GM19099 (cell line): ENCODE measurements around the gene NRAS.
A peak's percentile ranks its signal among the peaks of the same experiment; 100 is the strongest.

ENCODE experiments used
- POLR2A ChIP-seq: IDR thresholded peaks from 3 replicates; pipeline ENCODE4 v1.6.1; 2011; ENCODE audit warnings: low read depth; ENCODE audit not compliant: insufficient read length; ENCODE audit errors: extremely low read depth

The NRAS gene

DNA sequence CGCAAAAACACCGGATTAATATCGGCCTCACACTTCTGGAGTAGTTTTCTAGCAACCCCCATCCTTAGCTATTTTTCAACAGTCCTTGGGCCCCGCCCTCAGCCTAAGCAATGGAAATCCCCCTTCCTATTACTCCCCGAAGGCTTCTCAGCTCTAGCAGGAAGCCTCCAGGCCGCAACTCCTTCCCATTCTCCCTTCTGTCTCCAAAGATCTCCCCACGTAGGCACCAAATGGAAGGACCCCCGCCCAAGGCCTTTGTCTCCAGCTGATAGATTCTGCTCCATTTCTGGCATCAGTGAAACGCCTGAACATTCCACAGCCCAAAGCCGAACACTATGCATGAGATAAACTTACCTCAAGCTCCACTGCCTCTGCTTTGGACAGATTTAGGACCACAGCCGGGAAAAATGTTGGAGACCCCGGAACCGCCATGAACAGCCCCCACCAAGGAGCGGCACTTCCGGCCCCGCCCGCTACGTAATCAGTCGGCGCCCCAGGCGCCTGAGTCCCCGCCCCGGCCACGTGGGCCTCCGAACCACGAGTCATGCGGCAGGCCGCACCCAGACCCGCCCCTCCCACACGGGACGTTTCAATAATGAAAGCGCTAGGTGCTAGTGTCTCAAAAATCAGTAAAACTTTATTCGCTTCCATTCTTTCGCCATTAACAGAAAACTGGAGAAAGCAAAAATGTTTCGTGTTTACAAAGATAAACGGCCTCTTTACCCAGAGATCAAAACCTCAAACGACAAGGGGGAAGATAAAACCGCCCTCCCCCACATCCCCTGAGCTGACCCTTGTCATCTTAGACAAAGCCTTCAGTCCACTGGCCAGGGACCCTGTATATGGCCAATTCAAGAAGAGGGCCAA is at the start of gene NRAS:
TSS of gene NRAS (minus strand) at position 468 of the 867 bp plus-strand sequence. CDS start 611 bp downstream, outside the sequence.
- peak; percentile 69 for TF ChIP-seq POLR2A

DNA sequence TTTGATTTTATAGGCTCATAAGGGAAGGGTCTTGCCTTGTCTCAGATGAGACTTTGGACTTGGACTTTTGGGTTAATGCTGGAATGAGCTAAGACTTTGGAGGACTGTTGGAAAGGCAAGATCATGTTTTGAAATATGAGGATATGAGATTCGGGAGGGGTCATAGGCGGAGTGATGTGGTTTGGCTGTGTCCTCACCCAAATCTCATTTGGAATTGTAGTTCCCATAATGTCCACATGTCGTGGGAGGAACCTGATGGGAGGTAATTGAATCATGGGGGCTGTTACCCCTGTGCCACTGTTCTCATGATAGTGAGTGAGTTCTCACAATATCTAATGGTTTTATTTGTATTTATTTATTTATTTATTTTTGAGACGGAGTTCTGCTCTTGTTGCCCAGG is 48.1 kb upstream of the NRAS start:
- TF ChIP-seq POLR2A: no peak

DNA sequence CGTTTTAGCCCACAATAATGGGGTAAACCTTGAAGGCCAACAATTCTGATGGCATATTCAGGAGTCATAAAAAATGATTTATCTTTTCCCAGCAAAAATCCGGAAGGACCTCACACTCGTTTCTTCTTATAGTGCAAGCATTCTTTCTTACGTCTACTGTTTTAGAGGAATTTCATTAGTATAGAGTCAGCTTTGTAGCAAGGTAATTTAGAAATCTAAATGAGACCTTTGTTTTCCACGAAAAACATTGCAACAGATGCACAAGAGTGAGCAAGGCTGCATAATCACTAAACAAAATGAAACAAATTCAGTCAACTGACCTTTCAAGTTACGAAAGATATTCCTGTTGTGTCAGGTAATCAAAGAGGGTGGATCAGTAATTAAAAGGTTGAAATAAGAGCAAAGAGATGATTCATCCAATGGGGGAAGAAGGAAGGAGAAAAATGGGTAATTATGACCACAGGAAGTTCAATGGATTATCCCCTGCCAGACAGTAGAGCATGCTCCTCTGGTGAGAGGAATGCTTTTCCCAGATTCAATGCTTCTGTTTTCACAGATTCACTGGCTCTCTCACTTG is 41.8 kb upstream of the NRAS start:
- no peak for TF ChIP-seq POLR2A

DNA sequence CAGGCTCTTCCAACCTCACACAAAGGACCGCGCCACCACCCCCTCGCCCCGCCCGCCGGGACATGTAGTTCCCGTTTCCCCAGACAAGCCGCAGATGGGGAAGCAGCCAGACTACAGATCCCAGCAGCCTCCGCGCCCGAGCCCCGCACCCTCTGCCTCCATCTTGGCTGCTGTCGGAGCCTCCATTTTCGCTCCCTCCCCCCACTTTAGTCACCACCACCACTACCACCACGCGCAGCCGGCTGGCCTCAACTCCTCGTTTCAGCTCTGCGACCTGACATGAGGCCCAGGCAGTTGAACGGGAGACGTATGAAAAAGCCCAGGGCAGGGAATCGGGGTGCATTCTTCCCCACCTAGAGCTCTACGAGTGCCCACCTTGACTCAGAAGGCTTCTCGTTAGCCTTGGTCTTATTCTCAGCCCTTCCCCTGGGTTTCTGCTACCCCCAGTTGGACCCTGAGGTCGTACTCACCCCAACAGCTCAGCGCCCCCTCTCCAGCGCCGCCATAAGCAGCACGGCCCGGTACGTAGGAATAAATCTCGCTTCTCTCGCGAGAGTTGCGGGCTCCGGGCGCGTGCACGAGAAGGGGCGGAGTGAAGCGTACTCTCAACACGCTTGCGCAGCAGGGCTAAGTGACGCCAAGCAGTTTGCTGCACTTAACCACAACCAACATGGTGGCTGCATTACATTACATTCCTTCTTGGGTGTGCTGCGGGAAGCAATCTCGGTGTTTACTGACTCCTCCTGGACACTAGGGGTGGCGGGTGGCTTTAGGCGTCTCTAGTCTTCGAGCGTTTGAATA is 41.1 kb upstream of the NRAS start, which contains the start of gene CSDE1:
TSS of gene CSDE1 (minus strand) at position 530 of the 801 bp plus-strand sequence. CDS start 18,094 bp downstream, outside the sequence.
- peak; percentile 93 for TF ChIP-seq POLR2A

DNA sequence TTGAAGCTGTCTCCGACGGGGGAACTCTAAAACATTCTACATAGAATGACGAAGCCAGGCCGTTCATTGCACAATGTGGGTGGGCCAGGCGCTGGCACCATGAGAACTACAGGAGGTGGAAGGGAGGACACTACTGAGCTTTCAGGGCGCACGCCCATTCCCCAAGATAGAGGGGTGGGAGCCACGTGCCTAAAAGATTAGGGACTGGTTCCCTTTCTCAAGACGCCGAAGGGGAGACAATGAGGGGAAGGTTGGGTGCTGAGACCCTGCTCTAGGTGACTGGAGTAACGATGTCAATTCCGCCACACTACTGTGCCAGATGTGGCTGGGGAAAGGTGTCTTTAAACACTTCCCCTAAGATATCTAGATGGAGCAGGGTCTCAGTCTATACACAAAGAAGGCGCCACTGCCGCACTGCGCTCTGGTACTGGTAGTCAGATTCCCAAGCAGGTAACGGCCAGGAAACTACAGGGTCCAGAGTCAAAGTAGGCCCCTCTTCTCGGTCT is 40.4 kb upstream of the NRAS start:
- TF ChIP-seq POLR2A: no peak

DNA sequence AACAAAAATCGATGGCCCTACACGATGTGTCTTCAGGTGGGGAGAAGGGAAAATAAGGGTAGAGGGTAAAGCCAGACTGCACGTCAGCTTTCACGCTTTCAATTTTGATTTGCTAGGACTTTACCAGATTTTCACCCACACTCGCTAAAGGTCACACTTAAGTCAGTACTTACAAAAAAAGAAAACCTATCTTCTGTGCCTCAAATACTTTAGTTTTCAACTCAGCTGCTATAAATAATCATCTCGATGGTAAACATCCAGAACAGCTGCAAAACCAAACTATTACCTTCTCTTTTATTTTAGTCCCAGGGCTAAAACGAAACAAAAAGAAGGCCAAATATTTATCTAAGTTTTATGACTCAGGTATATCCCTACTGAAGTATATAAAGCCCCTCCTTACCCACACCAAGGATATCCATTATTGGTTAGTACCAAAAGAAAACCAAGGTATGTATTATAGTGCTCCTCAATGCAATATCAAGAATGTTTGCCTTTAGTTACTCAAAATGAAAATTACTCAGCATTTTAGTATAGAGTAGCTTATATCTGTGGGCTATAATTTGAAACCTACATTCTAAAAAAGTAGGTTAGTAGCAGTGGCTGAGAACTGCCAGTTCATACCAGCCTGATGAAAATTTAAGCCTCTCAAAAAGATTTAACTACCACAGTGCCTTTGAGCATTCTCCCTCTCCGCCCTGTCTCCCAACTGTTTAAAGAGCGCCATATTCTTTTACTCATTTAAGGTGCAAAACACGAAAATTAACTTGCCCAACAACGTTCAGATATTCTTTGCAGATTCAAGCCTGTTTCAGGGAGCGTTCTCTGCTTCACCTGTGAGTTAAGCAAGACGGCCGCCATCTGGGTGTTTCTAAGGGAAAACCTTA is 39.7 kb upstream of the NRAS start:
- no peak for TF ChIP-seq POLR2A

DNA sequence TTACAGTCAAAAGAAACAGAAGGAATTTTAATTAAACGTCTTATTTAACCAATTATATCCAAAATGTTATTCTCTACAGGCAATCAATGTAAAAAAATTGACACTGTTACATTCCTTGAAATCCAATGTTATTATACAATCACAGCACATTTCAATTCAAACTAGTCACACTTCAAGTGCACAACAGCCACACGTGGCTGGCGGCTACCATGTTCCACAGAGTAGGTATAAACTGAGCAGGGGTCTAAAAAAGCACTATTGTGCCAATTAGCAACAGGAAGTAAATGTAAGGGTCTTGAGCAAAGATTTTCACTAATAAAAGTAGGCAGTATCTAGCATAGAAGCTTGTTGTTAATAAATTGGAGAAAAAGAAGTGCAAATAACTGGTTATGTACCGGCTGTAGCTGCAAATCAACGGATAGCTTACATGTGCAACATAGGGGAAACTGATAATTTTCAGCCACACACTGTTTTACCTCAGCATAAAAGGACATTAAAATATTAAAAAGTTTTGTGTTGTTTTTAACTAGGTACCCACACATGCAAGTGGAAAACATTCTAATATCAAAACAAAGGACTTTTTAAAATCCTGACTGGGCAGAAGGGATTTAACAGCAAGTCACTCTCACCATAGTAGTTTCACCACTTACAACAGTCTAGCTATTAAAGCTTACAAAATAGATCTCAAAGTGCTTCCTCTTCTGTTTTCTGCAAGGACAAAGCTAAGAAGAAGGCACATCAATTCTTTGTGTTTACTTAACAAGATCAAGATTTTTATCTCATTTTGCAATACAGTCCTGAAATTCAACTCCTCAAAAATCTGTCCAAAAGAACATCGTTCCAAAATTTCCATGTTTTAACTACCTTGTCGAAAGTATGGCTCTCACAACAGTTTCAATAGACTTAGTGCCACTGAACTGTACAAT is 38.7 kb upstream of the NRAS start:
- TF ChIP-seq POLR2A: no peak

DNA sequence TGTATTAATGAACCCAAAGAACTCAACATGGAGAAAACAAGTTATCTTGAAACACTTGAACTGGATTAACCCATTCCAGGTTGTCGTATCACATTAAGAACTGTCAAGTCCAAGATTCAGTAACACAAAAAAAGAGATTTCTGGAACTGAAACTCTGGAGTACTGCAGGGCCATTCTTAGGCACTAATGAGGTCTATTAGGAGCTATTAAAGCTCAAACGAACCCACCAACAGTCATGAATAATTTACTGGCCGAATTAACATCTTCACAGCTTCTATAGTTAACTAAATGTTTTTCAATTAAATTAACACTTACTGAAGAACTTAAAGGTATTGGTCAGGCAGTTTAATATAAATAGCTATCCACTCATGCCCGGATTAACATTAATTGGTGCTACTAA is 36.6 kb upstream of the NRAS start:
- no peak for TF ChIP-seq POLR2A

DNA sequence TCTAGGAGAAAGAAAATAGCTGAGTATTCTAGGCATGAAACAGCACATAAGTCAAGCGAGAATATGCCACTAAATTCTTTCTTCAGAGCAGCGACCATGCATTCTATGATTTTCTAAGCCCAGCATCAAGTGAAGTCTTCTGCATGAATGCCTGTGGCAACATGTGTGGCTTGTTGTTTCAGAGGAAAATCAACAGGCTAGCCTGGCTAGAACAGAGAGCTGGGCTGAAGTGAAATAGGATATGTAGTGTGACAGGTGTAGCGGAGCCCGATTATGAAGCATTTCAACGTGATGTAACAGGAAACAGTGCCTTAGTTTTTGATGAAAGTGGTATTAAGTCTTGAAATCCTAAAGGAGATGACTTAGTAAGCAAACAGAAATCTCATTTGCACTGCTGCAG is 34.2 kb upstream of the NRAS start:
- no peak for TF ChIP-seq POLR2A

DNA sequence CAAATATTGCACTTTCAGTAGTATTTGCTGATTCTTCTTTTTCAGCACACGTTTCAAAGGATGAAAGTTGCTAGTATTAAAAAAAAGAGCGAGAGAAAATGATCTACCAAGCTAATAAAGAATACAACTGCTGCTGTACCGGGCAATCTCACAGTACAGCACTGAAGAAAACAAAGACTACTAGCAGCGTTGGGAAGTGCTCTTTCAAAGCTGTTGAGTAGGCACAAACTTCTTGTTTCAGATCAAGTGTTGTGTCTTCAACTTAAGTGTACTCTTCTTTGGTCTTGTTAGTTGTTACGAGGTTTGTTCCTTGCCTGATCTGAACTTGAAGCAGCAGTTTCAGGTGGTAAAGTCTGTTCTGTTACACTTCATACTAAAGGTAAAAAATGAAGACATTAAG is 33.3 kb upstream of the NRAS start:
- TF ChIP-seq POLR2A: no peak

DNA sequence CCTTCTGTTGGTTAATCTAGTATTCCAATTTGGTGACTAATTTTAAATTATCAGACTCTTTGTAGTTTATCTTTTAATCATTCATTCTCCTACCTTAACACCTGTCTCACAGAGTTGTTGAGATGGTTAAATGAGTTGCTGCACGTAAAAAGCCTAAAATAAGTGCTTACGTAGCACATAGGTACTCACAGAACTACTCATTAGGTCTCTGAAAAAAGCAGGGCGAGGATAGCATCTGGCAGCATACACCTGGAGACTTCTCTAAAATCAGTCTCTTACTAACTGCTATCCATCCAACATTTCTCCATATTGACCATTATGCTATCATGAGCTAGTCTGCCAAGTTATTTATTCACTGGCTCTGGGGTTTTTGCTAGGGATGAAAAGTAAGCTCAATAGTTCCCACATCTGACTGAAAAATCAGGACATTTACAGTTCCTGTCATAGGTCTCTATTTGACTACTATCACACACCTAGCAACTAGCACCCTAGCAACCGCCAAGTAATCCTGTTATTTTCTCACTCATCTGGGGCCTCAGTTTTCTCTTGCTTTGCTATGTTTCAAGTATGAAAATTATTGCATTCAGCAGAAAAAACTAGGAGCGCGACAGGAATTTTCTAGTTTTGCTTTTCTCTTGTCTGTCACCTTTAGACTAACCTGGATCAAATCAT is 30.0 kb upstream of the NRAS start:
- TF ChIP-seq POLR2A: no peak

DNA sequence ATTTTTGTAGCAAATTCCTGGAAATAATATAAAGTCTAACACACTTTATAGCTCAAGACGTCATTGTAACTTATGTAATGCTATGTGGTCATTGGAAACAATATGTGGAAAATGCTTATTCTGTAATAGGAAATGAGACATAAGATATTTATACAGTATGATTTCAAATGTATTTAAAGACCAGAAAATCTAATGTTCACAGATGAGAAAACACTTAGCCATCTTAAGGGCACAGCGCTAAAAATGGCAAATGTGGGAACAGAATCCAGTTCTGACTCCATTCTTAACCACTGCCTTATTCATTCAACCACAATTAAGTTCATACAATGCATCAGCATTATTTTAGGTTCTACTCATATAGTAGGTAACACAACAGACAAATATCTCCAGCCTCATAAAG is 28.7 kb upstream of the NRAS start:
- no peak for TF ChIP-seq POLR2A
